AG10803 (cell line): ENCODE data around the gene BATF.
"Not testable (repeated sequence)": the region's sequence is repeated elsewhere in the genome, so short reads cannot be mapped to it uniquely, and the experiment has no call there.

Experiments used
- DNase-seq: peaks from one replicate; pipeline ENCODE4 v3.0.0; 2010; ENCODE audit warnings: low read depth
- H3K4me3 ChIP-seq: 2 replicates; pipeline ENCODE4 v1.5.1; 2011; ENCODE audit warnings: mild to moderate bottlenecking, low read length, control low read depth
- CTCF ChIP-seq: conservative IDR thresholded peaks from 2 replicates; pipeline ENCODE4 v1.5.1; 2011; ENCODE audit warnings: mild to moderate bottlenecking, low read length, control low read depth, inconsistent platforms

Gene BATF, protein sequence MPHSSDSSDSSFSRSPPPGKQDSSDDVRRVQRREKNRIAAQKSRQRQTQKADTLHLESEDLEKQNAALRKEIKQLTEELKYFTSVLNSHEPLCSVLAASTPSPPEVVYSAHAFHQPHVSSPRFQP

GRCh38 chr14:75522224-75522982 is at the start of gene BATF:
Gene BATF, plus strand, starts transcription at chr14:75522469. Its CDS starts 214 bp downstream, at chr14:75522683.
- no peak for DNase-seq
- no peak for TF ChIP-seq CTCF
- H3K4me3 ChIP-seq: no peak within 1 kb of the TSS

- not testable (repeated sequence) for DNase-seq, H3K4me3 ChIP-seq
These were observed 48.1 kb upstream of the BATF start for GRCh38 chr14:75474127-75474526.

DNA sequence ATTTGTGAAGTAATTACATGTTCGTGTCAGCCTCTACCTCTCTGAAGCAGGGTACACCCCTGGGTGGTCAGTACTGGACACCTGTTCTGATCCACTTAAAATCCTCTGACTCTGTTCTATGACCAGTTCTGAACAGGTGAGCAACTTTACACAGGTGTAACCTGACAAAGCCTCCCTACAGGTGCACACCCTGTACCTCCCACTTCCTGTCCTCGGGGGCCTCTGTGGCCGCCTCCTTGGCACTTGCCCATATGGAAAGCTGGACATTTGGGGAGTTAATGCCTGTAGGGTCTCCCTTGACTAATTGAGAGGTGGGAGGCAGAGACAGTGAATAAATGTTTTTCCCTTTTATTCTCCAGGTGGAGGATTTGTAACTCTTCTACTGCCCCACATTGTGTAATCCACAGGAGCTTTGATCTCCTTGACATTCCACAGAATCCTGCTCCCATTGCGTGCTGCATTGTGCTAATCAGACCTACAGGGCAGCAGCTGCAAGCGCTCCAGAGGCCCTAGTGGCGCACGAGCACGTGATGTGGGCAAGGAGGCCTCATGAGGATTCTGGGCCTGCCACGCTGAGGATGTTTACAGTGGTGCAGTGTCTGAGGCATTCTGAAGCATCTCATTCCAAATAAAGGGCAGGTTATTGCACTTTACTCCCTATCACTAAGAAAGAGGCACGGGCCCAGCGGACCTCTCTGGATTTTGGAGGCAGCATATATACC is 45.8 kb upstream of the BATF start:
- no peak for TF ChIP-seq CTCF
- DNase-seq: peak; percentile 40
- no peak overlapping the region for H3K4me3 ChIP-seq

DNA sequence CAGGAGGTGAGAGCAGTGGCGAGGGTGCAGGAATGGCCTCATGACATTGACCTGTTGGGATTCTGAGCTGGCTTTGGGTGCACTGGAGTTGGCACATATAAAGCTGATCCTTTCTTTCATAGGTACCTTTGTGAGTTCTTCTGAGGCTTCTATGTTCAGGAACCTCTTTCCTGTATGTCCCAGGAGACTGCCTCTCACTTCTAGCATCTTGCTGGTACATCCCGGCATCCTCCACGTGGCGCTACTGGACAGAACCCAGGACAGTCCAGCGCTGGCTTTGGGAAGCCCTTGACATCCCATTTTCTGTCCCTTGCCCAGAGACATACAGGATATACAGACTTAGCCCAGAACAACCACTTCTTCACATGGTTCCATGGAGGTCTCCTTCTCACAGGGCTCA is 44.4 kb upstream of the BATF start:
- no peak for TF ChIP-seq CTCF
- H3K4me3 ChIP-seq: no peak overlapping the region
- DNase-seq: no peak

DNA sequence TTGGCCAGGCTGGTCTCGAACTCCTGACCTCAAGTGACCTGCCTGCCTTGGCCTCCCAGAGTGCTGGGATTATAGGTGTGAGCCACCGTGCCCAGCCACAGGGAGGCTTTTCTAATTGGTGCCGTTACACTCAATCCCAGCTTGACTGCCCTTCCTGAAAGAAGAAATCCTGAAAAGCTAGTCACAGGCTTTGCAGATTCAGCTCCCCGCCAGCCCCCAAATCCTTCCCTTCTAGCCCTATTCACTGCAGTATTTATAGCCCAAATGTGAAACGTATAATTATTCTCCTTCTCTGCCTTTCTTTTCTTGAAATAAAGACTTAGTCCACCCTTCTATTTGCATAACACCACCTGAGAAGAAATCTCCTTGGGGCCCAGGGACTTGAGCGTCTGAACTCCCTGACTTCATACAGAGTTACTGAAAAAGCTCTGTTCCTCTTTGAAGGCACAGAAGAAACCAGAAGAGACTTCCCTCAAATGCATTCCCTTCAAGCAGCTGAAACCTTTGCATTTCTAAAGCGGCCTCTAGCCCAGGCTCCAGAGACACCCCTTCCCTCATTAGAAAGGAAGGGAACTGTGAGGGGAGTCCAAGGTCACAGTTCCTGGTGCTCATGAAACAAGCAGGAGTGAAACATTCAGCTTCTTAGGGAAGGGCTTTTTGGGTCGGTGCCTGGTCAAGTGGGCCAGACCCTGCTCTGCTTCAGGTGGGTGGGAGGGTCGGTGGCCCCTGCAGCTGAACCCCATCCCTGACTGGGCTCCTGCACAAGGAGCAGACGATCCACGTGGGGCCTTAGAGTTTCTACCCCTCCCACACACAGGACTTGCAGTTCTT is 42.3 kb upstream of the BATF start:
- DNase-seq: no peak
- TF ChIP-seq CTCF: no peak
- H3K4me3 ChIP-seq: no peak overlapping the region

DNA sequence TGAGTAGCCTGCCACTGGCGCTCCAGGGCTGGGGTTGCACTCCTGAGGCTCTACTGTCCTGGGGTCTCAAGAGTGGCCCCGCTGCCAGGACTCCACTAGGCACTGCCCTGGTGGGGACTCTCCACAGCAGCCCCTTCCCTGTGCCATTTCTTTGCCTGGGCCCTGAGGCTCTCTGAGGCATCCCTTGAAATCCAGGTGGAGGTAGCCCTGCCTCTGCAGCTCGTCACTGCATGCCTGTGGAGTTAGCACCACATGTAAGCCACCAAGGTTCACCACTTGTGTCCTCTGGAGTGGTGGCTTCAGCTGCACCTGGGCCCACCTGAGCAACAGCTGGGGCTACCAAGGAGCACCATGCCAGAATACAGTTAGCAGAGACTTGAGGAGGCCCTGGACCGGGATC is 39.9 kb upstream of the BATF start:
- TF ChIP-seq CTCF: no peak
- no peak for DNase-seq
- no peak overlapping the region for H3K4me3 ChIP-seq
